CD4-positive, alpha-beta T cell treated with Interleukin-1 beta for 1 hour (primary cell): ENCODE results near the gene SRP9.
A peak's percentile ranks its signal among the peaks of the same experiment; 100 is the strongest.
"Not testable (repeated sequence)": the region's sequence is repeated elsewhere in the genome, so short reads cannot be mapped to it uniquely, and the experiment has no call there.

ENCODE experiments used
- DNase-seq, 2 donors: peaks; one replicate each; pipeline ENCODE4 v3.0.0-alpha.2; 2020 to 2022

The SRP9 gene

GRCh38 chr1:225778337-225778669 is 677 bp downstream of the SRP9 start:
- no peak for DNase-seq

GRCh38 chr1:225779165-225779564 is 1.5 kb downstream of the SRP9 start:
- not testable (repeated sequence) for DNase-seq

- no peak for DNase-seq
These were observed 2.5 kb downstream of the SRP9 start for GRCh38 chr1:225780134-225780533.

GRCh38 chr1:225780630-225781029 is 3.0 kb downstream of the SRP9 start:
- no peak for DNase-seq

- DNase-seq: not testable (repeated sequence)
These were observed 11.5 kb downstream of the SRP9 start for GRCh38 chr1:225789142-225789541.

GRCh38 chr1:225794954-225795353 is 17.3 kb downstream of the SRP9 start:
- no peak for DNase-seq

GRCh38 chr1:225796097-225796496 is 18.5 kb downstream of the SRP9 start:
- not testable (repeated sequence) for DNase-seq

GRCh38 chr1:225801146-225801545 is 23.5 kb downstream of the SRP9 start:
- not testable (repeated sequence) for DNase-seq

GRCh38 chr1:225806249-225806648 is 28.6 kb downstream of the SRP9 start:
- no peak for DNase-seq

- DNase-seq: not testable (repeated sequence)
These were observed 29.1 kb downstream of the SRP9 start for GRCh38 chr1:225806736-225807135.

GRCh38 chr1:225808136-225808535 is 30.5 kb downstream of the SRP9 start:
- DNase-seq: no peak

- DNase-seq: peak; percentile 54 to 57
These were observed 32.4 kb downstream of the SRP9 start, which contains the start of gene EPHX1 for GRCh38 chr1:225809842-225810578. EPHX1 (plus strand) TSS chr1:225810124; CDS start chr1:225828730, 18,606 bp downstream.

GRCh38 chr1:225810579-225811538 is 33.2 kb downstream of the SRP9 start:
- DNase-seq: not testable (repeated sequence)

GRCh38 chr1:225811622-225812487 is 34.2 kb downstream of the SRP9 start:
- no peak for DNase-seq

- DNase-seq: no peak
These were observed 35.0 kb downstream of the SRP9 start for GRCh38 chr1:225812488-225813213.

GRCh38 chr1:225813214-225813964 is 35.8 kb downstream of the SRP9 start:
- DNase-seq: peak in 1 of 2 donors; percentile 11

GRCh38 chr1:225814381-225814780 is 36.8 kb downstream of the SRP9 start:
- DNase-seq: no peak

- DNase-seq: not testable (repeated sequence)
These were observed 37.5 kb downstream of the SRP9 start for GRCh38 chr1:225815090-225815489.

GRCh38 chr1:225815526-225816178 is 38.0 kb downstream of the SRP9 start:
- no peak for DNase-seq

- DNase-seq: no peak
These were observed 39.3 kb downstream of the SRP9 start for GRCh38 chr1:225816643-225817538.
